ENCODE results near the gene MAPK8IP1.

MAPK8IP1 gene

DNA sequence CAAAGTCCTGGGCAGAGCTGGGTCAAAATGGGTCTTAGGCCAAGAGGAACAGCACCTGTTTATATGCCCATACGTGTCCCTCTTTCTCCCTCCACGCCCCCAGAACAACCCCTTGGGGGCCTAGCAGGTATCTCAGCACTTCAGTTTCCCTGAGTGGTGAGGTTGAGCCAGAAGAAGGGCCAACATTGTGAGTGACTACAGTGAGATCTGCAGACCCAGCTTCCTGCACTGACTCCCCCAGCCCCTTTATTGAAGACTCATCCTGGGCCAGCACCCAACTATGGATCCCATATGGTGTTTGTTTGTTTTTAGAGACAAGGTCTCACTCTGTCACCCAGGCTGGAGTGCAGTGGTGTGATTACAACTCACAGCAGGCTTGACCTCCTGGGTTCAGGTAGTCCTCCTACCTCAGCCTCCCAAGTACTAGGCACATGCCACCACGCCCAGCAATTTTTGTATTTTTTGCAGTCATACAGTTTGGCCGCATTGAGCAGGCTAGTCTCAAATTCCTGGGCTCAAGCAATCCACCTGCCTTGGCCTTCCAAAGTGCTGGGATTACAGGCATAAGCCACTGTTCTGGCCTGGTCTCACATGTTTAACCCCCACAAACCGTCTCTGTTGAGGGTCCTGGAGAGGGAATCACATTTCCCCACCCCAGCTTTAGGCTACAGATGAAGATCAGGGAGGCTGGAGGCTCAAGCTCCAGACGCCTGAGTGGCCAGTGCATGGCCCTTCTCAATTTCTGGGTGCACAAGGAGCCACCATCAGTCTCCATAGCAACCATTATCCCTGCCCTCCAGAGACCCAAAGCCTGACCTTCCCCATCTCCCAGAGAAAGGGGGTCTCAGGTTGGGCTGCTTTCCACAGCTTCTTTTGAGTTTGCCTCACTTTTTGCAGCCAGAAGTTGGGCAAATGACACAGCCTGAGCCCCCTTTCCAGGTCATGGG lies 35.4 kb downstream of the MAPK8IP1 start:
- Mint-ChIP-seq H3K36me3 (peaks cover 24% of the 10 kb centered on the region), H3K27ac (peak overlapping the region; percentile 54), H3K4me3 (peak overlapping the region; percentile 64), H3K4me1 (peaks cover 58% of the 10 kb centered on the region), H3K9me3 (no peaks in the 10 kb centered on the region)
- ATAC-seq (no peak), DNase-seq (ENCODE audit: low spot score in 2 of 2) (no peak)

GRCh38 chr11:45921561-45922424 lies 36.3 kb downstream of the MAPK8IP1 start:
- H3K4me3 Mint-ChIP-seq: peak overlapping the region; percentile 64
- H3K9me3 Mint-ChIP-seq: no peaks in the 10 kb centered on the region
- ATAC-seq: no peak
- peak overlapping the region; percentile 54 for H3K27ac Mint-ChIP-seq
- H3K4me1 Mint-ChIP-seq: peaks cover 58% of the 10 kb centered on the region
- no peak for DNase-seq (ENCODE audit: low spot score in 2 of 2)
- peaks cover 14% of the 10 kb centered on the region for H3K36me3 Mint-ChIP-seq

- peaks cover 12% of the 10 kb centered on the region for H3K36me3 Mint-ChIP-seq
- peak within 1 kb of the TSS; percentile 72 for H3K4me3 Mint-ChIP-seq
- DNase-seq (ENCODE audit: low spot score in 2 of 2) (no peak), ATAC-seq (no peak)
- H3K9me3 Mint-ChIP-seq: no peaks in the 10 kb centered on the region
- H3K4me1 Mint-ChIP-seq: peaks cover 63% of the 10 kb centered on the region
- H3K27ac Mint-ChIP-seq: peak within 1 kb of the TSS; percentile 68
These were observed 37.1 kb downstream of the MAPK8IP1 start, which contains the start of gene LARGE2 for GRCh38 chr11:45922425-45923082. Gene LARGE2 (plus strand): TSS chr11:45922656. CDS start chr11:45922883, 227 bp downstream.

DNA sequence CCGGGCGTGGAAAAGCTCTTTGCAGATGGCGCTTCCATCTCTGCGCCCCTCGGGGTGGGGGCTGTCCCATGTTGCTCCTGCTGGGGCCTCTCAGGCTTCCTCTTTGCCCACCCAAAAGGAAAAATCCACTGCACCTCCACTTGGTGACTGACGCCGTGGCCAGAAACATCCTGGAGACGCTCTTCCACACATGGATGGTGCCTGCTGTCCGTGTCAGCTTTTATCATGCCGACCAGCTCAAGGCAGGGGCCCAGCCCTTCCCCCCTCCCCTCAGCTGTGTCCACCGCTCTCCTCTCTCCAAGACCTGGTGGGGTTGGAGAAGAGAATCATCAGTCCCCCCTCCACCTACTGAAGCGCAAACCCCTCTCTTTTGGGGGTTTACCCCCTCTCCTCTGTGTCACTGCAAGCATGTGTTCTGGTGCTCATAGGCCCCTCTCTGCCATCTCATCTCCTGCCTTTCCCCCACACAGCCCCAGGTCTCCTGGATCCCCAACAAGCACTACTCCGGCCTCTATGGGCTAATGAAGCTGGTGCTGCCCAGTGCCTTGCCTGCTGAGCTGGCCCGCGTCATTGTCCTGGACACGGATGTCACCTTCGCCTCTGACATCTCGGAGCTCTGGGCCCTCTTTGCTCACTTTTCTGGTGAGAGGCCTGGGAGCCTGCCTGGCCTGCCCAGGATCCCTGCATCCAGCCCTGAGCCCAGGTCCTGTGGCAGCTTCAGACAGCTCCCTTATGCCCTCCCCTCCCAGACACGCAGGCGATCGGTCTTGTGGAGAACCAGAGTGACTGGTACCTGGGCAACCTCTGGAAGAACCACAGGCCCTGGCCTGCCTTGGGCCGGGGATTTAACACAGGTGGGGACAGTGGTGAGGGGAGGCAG lies 38.8 kb downstream of the MAPK8IP1 start:
- ATAC-seq (no peak), DNase-seq (ENCODE audit: low spot score in 2 of 2) (no peak)
- Mint-ChIP-seq H3K4me3 (peak overlapping the region; percentile 72), H3K27ac (peak overlapping the region; percentile 26), H3K36me3 (peaks cover 7% of the 10 kb centered on the region), H3K9me3 (no peaks in the 10 kb centered on the region), H3K4me1 (peaks cover 57% of the 10 kb centered on the region)

- DNase-seq (ENCODE audit: low spot score in 2 of 2) (no peak), ATAC-seq (no peak)
- H3K4me1 Mint-ChIP-seq: peaks cover 57% of the 10 kb centered on the region
- no peaks in the 10 kb centered on the region for H3K9me3 Mint-ChIP-seq
- no peak overlapping the region for H3K4me3 Mint-ChIP-seq
- peak overlapping the region; percentile 26 for H3K27ac Mint-ChIP-seq
- H3K36me3 Mint-ChIP-seq: peaks cover 9% of the 10 kb centered on the region
These were observed 39.5 kb downstream of the MAPK8IP1 start for GRCh38 chr11:45924927-45925326.

GRCh38 chr11:45925550-45925949 lies 40.1 kb downstream of the MAPK8IP1 start:
- DNase-seq (ENCODE audit: low spot score in 2 of 2) (no peak), ATAC-seq (no peak)
- no peaks in the 10 kb centered on the region for H3K9me3 Mint-ChIP-seq
- no peak overlapping the region for H3K27ac Mint-ChIP-seq
- peaks cover 16% of the 10 kb centered on the region for H3K36me3 Mint-ChIP-seq
- H3K4me1 Mint-ChIP-seq: peaks cover 61% of the 10 kb centered on the region
- no peak overlapping the region for H3K4me3 Mint-ChIP-seq

DNA sequence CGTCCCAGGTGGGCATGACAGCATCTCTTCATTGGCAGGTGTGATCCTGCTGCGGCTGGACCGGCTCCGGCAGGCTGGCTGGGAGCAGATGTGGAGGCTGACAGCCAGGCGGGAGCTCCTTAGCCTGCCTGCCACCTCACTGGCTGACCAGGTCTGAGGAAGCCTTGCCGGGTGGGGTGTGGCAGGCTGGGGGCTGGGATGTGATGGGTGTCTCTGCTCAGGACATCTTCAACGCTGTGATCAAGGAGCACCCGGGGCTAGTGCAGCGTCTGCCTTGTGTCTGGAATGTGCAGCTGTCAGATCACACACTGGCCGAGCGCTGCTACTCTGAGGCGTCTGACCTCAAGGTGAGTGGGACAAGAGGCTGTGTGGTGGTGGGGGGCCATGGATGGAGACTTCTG lies 40.5 kb downstream of the MAPK8IP1 start:
- no peak overlapping the region for H3K27ac Mint-ChIP-seq
- no peak for ATAC-seq
- no peaks in the 10 kb centered on the region for H3K9me3 Mint-ChIP-seq
- H3K4me3 Mint-ChIP-seq: no peak overlapping the region
- DNase-seq (ENCODE audit: low spot score in 2 of 2): no peak
- H3K36me3 Mint-ChIP-seq: peaks cover 17% of the 10 kb centered on the region
- peaks cover 65% of the 10 kb centered on the region for H3K4me1 Mint-ChIP-seq

- Mint-ChIP-seq H3K36me3 (peaks cover 25% of the 10 kb centered on the region), H3K27ac (peak overlapping the region; percentile 97), H3K4me1 (peaks cover 66% of the 10 kb centered on the region), H3K9me3 (no peaks in the 10 kb centered on the region), H3K4me3 (no peak overlapping the region)
- DNase-seq (ENCODE audit: low spot score in 2 of 2) (no peak), ATAC-seq (no peak)
These were observed 41.3 kb downstream of the MAPK8IP1 start for GRCh38 chr11:45926536-45927331.

DNA sequence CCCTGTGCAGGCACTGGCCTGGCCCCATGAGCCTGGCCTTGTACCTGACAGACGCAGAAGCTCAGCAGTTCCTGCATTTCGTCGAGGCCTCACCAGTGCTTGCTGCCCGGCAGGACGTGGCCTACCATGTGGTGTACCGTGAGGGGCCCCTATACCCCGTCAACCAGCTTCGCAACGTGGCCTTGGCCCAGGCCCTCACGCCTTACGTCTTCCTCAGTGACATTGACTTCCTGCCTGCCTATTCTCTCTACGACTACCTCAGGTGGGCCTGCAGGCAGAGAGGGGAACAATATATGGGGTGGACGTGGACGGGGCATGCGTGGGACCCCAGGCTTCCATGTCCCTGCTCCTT lies 41.9 kb downstream of the MAPK8IP1 start:
- no peak overlapping the region for H3K4me3 Mint-ChIP-seq
- DNase-seq (ENCODE audit: low spot score in 2 of 2): peak in 1 of 2 donors; percentile 58
- peaks cover 67% of the 10 kb centered on the region for H3K4me1 Mint-ChIP-seq
- ATAC-seq: peak; percentile 35
- H3K9me3 Mint-ChIP-seq: no peaks in the 10 kb centered on the region
- peak overlapping the region; percentile 97 for H3K27ac Mint-ChIP-seq
- H3K36me3 Mint-ChIP-seq: peaks cover 30% of the 10 kb centered on the region

GRCh38 chr11:45927684-45928413 lies 42.4 kb downstream of the MAPK8IP1 start:
- peaks cover 67% of the 10 kb centered on the region for H3K4me1 Mint-ChIP-seq
- ATAC-seq: no peak
- peak overlapping the region; percentile 97 for H3K27ac Mint-ChIP-seq
- no peak overlapping the region for H3K4me3 Mint-ChIP-seq
- H3K9me3 Mint-ChIP-seq: no peaks in the 10 kb centered on the region
- H3K36me3 Mint-ChIP-seq: peaks cover 36% of the 10 kb centered on the region
- peak in 1 of 2 donors; percentile 50 for DNase-seq (ENCODE audit: low spot score in 2 of 2)

- peaks cover 44% of the 10 kb centered on the region for H3K36me3 Mint-ChIP-seq
- no peak overlapping the region for H3K4me3 Mint-ChIP-seq
- H3K9me3 Mint-ChIP-seq: no peaks in the 10 kb centered on the region
- H3K4me1 Mint-ChIP-seq: peaks cover 62% of the 10 kb centered on the region
- ATAC-seq (no peak), DNase-seq (ENCODE audit: low spot score in 2 of 2) (no peak)
- H3K27ac Mint-ChIP-seq: peak overlapping the region; percentile 97
These were observed 43.2 kb downstream of the MAPK8IP1 start for GRCh38 chr11:45928535-45929215.

DNA sequence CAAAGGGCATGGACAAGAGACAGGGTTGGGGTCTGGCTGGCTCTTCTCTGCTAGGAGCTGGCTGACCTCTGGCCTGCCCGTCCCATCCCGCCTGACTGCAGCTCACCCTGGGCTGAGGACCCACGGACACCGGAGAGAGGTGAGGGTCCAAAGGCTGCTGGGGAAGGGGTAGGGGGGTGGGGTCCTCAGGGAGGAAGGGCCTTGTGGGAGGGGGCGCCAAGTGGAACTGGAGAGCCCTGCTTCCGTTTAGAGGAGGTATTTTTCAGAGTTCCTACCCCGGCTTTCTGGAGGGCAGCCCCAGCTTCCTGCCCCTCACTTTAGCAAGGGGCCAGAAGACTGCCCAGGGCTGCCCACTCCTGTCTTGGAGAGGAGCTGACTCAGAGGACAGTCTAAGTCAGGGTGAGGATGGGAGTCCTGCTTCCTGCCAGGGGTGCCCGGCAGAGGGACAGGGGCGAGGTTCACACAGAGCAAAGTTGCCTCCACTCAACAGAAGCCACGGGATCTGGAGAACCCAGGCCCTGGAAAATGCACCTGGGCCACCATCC lies 44.1 kb downstream of the MAPK8IP1 start:
- H3K27ac Mint-ChIP-seq: peak overlapping the region; percentile 97
- H3K4me3 Mint-ChIP-seq: peak overlapping the region; percentile 62
- DNase-seq (ENCODE audit: low spot score in 2 of 2): no peak
- ATAC-seq: peak; percentile 53
- peaks cover 53% of the 10 kb centered on the region for H3K36me3 Mint-ChIP-seq
- peaks cover 56% of the 10 kb centered on the region for H3K4me1 Mint-ChIP-seq
- H3K9me3 Mint-ChIP-seq: no peaks in the 10 kb centered on the region
